ENCODE measurements around the gene TTLL11. TPM values are rescaled to one million over a fixed set of nuclear protein-coding genes. Genes with fewer than 3 reads are reported as not detected.

The TTLL11 gene
- total RNA-seq, 4 donors from 2014 or later: 20.5 to 41.3 (median 27.6) TPM

DNA sequence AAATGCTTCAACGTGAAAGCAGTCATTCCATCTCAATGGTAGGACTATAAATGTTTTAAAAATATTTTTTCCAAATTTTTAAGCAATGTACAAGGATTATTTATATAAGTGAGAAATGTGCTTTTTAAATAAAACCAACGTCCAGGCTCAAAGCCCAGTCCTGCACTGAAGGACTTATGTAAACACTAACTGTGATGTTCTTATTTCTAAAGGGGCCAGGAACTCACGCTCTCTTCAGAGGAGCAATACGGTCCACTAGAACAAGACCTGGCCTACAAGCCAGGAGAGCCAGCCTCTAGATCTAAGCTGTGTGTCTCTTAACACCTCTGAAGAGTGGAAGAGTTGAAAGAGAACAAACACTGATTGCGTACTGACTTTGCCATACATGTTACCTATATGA, 12.1 kb downstream of the TTLL11 start:
- Histone ChIP-seq H3K9me3 (peaks cover 0 to 12% (median 4%) of the 10 kb centered on the region in 4 donors), H3K27me3 (no peaks in the 10 kb centered on the region), H3K27ac (replicated peaks in 1 of 4) (peak overlapping the region; percentile 71 to 76 (median 72)), H3K4me1 (peaks cover 4 to 75% (median 60%) of the 10 kb centered on the region in 4 donors), H3K36me3 (no peaks in the 10 kb centered on the region), H3K4me3 (no peak overlapping the region)
- DNase-seq (ENCODE audit: extremely low spot score): no peak
- intact Hi-C loops (cut with DNase I): no loop called here
- WGBS: 49% methylated on average over 5 of the region's 5 CpGs
- TF ChIP-seq POLR2A (IDR thresholded peaks at IDR 0.05; ENCODE audit: low read depth): no peak
- TF ChIP-seq, protein P1, sequence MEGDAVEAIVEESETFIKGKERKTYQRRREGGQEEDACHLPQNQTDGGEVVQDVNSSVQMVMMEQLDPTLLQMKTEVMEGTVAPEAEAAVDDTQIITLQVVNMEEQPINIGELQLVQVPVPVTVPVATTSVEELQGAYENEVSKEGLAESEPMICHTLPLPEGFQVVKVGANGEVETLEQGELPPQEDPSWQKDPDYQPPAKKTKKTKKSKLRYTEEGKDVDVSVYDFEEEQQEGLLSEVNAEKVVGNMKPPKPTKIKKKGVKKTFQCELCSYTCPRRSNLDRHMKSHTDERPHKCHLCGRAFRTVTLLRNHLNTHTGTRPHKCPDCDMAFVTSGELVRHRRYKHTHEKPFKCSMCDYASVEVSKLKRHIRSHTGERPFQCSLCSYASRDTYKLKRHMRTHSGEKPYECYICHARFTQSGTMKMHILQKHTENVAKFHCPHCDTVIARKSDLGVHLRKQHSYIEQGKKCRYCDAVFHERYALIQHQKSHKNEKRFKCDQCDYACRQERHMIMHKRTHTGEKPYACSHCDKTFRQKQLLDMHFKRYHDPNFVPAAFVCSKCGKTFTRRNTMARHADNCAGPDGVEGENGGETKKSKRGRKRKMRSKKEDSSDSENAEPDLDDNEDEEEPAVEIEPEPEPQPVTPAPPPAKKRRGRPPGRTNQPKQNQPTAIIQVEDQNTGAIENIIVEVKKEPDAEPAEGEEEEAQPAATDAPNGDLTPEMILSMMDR (IDR thresholded peaks at IDR 0.05): no peak
- no peak for TF ChIP-seq EP300 (IDR thresholded peaks at IDR 0.05)
- TF ChIP-seq POLR2AphosphoS5 (IDR thresholded peaks at IDR 0.05): peak in 1 of 2 donors; percentile 52

DNA sequence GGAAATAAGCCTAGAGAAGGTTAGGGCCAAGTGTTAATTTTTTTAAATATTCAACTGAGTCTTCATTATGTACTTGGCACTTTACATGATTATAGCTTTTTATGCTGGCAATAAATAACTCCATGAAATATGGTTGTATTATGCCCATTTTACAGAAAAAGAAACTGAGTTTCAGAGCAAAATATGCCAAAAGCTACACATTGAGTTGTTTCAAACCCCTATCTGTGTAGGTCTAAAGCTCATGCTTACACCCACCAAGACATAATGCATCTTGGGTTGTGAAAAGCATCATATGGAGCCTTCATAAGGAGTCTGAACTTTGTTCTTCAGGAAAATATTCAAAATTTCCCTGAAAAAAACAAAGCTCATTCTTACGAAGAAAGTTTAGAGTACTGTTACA, 14.6 kb downstream of the TTLL11 start:
- no peak for DNase-seq (ENCODE audit: extremely low spot score)
- no peak for TF ChIP-seq POLR2AphosphoS5 (IDR thresholded peaks at IDR 0.05)
- no peak for TF ChIP-seq EP300 (IDR thresholded peaks at IDR 0.05)
- TF ChIP-seq POLR2A (IDR thresholded peaks at IDR 0.05; ENCODE audit: low read depth): no peak
- TF ChIP-seq, protein P1 (IDR thresholded peaks at IDR 0.05): no peak
- intact Hi-C loops (cut with DNase I): no loop called here
- WGBS: 96% methylated on average over 1 of the region's 1 CpG
- Histone ChIP-seq H3K4me1 (peaks cover 14 to 76% (median 65%) of the 10 kb centered on the region in 4 donors), H3K27ac (replicated peaks in 1 of 4) (peak overlapping the region in 1 of 4 donors; percentile 61), H3K4me3 (no peak overlapping the region), H3K36me3 (no peaks in the 10 kb centered on the region), H3K9me3 (peaks cover 0 to 12% (median 4%) of the 10 kb centered on the region in 4 donors), H3K27me3 (no peaks in the 10 kb centered on the region)

DNA sequence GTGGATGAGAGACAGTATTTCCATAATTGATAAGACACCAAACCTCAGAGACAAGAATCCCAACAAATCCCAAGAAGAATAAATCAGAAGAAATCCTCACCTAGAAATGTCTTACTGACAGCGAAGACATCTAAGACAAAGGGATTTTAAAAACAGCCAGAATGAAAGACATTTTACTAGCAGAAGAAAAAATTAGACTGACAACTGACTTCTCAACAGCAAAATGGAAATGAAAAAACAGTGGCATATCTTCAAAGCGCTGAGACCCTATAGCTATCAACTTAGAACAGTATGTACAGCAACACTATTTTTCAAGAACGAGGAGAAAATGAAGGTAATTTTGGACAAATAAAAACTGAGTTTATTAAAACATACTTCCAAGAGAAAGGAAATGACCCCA, 16.3 kb downstream of the TTLL11 start:
- WGBS: 95% methylated on average over 3 of the region's 3 CpGs
- H3K36me3 ChIP-seq: no peaks in the 10 kb centered on the region
- H3K27ac ChIP-seq (replicated peaks in 1 of 4): peak overlapping the region; percentile 80 to 82 (median 81)
- no peak for TF ChIP-seq POLR2A (IDR thresholded peaks at IDR 0.05; ENCODE audit: low read depth)
- TF ChIP-seq, protein P1 (IDR thresholded peaks at IDR 0.05): no peak
- no peak for TF ChIP-seq EP300 (IDR thresholded peaks at IDR 0.05)
- no peak for TF ChIP-seq POLR2AphosphoS5 (IDR thresholded peaks at IDR 0.05)
- H3K9me3 ChIP-seq: peaks cover 0 to 12% (median 4%) of the 10 kb centered on the region in 4 donors
- no peak for DNase-seq (ENCODE audit: extremely low spot score)
- H3K4me1 ChIP-seq: peaks cover 14 to 71% (median 53%) of the 10 kb centered on the region in 4 donors
- intact Hi-C loops (cut with DNase I): no loop called here
- H3K27me3 ChIP-seq: no peaks in the 10 kb centered on the region
- H3K4me3 ChIP-seq: no peak overlapping the region

DNA sequence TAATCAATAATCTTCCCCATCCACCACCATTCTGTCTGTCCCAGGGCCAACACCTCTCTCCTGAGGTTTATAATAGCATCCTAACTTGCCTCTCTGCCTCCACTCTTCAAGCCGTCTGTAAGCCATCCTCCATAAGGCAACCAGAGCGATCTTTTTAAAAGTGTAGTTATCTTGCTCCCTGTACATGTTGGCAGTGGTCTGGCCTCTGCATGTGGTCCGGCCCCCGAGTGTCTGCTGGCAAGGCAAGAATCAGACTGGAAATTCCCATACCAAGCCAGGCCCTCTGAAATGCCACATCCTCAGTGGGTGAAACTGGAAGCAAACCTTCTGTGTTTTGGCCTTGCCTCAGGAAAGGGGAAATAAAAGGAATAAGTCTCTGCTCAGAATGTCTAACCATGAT, 17.0 kb downstream of the TTLL11 start:
- peaks cover 0 to 12% (median 4%) of the 10 kb centered on the region in 4 donors for H3K9me3 ChIP-seq
- H3K27ac ChIP-seq (replicated peaks in 1 of 4): peak overlapping the region; percentile 80 to 82 (median 81)
- peaks cover 14 to 70% (median 49%) of the 10 kb centered on the region in 4 donors for H3K4me1 ChIP-seq
- H3K27me3 ChIP-seq: no peaks in the 10 kb centered on the region
- DNase-seq (ENCODE audit: extremely low spot score): no peak
- H3K36me3 ChIP-seq: peaks cover 0 to 6% (median 0%) of the 10 kb centered on the region in 4 donors
- intact Hi-C loops (cut with DNase I): no loop called here
- WGBS: 53% methylated on average over 4 of the region's 4 CpGs
- H3K4me3 ChIP-seq: no peak overlapping the region
- TF ChIP-seq POLR2AphosphoS5 (IDR thresholded peaks at IDR 0.05): no peak

DNA sequence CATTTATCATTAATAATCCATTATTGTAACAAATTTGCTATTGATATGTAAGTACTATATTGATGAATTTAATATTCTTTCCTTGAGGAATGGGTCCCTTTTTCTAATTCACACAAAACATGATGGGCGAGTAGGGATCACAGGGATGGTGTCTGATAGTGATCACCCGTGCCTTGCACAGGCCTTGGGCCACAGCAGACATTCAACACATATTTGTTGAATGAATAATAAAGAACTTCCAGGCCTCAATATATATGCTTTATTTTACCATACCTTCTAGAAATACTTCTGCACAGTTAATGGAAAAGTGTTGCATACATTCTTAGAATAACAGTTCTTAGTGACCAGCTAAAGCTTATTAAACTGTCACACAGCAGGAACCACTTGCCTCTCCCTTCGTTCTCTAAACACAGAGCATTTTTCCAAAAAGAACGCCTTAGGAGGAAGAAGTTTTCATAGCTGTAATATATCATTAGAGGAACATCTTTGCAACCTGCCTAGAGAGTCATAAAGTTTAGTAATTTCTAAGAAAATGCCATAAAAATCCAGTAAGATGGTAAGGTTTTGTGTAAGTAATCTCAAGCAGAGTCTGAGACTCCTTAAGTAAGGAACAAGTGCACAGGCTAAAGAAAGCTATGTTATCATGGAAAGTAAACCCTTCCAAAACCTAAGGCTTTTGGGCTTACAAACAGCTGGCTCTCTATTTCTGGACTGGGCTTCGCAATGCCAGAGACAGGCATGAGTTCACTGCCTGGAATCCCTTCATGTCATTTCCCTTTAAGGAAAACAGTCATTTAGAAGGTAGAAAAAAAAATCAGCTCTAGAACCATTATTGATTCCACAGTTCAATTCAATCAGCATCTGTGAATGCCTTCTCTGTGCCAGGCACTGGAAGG, 17.7 kb downstream of the TTLL11 start:
- Histone ChIP-seq H3K36me3 (peaks cover 0 to 7% (median 0%) of the 10 kb centered on the region in 4 donors), H3K27ac (replicated peaks in 1 of 4) (peak overlapping the region; percentile 80 to 82 (median 81)), H3K4me3 (no peak overlapping the region), H3K9me3 (peaks cover 0 to 12% (median 4%) of the 10 kb centered on the region in 4 donors), H3K27me3 (no peaks in the 10 kb centered on the region), H3K4me1 (peaks cover 14 to 70% (median 51%) of the 10 kb centered on the region in 4 donors)
- TF ChIP-seq POLR2AphosphoS5 (IDR thresholded peaks at IDR 0.05): peak in 1 of 2 donors; percentile 44
- TF ChIP-seq POLR2A (IDR thresholded peaks at IDR 0.05; ENCODE audit: low read depth): no peak
- peak; percentile 32 for TF ChIP-seq EP300 (IDR thresholded peaks at IDR 0.05)
- TF ChIP-seq, protein P1 (IDR thresholded peaks at IDR 0.05): no peak
- WGBS: 45% methylated on average over 5 of the region's 5 CpGs
- intact Hi-C loops (cut with DNase I): no loop called here
- no peak for DNase-seq (ENCODE audit: extremely low spot score)

Data from esophagus muscularis mucosa (tissue), 4 donors.